Sigmoid colon (tissue), 4 donors: Measurements from ENCODE around the gene ENOSF1.

Experiments
- EP300 ChIP-seq, 4 donors: sonication (generic); formaldehyde crosslinking; IDR thresholded peaks; one replicate each; pipeline ENCODE4 v1.6.1; 2017; ENCODE audit warnings: antibody characterized with exemption in 4 of 4
- POLR2A ChIP-seq, 2 donors: fragments of 450-650 bp; IDR thresholded peaks; one replicate each; pipeline ENCODE4 v1.6.1; 2016; ENCODE audit warnings: antibody characterized with exemption in 2 of 2, mild to moderate bottlenecking in 2 of 2, moderate library complexity in 2 of 2
- TF ChIP-seq, protein P1 (sequence below), 4 experiments: fragments of 450-650 bp in 3 of 4; fragments of 200-600 bp in 1 of 4; IDR thresholded peaks; one replicate each; pipeline ENCODE4 v1.5.1; 2016 to 2019; ENCODE audit warnings: antibody characterized with exemption in 4 of 4, mild to moderate bottlenecking in 3 of 4, moderate library complexity in 2 of 4

DNA sequence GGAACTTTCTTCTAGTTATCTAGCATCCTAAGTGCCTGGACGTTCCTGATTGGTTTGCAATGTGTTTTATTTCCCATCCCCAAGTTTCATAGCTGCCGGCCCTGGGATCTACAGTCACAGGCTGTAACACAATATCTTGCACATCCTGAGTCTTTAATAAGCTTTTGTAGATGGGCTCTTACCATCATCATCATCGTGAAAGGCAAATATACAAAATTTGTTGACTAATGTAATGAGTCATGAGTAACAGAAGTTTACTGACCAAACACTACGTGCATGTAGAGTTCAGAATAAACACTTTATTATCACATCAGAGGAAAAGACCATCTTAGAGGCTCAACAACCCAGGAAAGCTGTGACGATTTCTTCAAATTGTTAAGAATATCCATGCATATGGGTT, 63.1 kb downstream of the ENOSF1 start:
- TF ChIP-seq, protein P1, sequence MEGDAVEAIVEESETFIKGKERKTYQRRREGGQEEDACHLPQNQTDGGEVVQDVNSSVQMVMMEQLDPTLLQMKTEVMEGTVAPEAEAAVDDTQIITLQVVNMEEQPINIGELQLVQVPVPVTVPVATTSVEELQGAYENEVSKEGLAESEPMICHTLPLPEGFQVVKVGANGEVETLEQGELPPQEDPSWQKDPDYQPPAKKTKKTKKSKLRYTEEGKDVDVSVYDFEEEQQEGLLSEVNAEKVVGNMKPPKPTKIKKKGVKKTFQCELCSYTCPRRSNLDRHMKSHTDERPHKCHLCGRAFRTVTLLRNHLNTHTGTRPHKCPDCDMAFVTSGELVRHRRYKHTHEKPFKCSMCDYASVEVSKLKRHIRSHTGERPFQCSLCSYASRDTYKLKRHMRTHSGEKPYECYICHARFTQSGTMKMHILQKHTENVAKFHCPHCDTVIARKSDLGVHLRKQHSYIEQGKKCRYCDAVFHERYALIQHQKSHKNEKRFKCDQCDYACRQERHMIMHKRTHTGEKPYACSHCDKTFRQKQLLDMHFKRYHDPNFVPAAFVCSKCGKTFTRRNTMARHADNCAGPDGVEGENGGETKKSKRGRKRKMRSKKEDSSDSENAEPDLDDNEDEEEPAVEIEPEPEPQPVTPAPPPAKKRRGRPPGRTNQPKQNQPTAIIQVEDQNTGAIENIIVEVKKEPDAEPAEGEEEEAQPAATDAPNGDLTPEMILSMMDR (IDR thresholded peaks at IDR 0.05): no peak
- TF ChIP-seq POLR2A (IDR thresholded peaks at IDR 0.05): no peak
- TF ChIP-seq EP300 (IDR thresholded peaks at IDR 0.05): no peak
